Measurements from ENCODE around the gene MAP3K20. TPM values are rescaled to one million over a fixed set of nuclear protein-coding genes. Genes with fewer than 3 reads are reported as not detected.
A peak's percentile ranks its signal among the peaks of the same experiment; 100 is the strongest.

The MAP3K20 gene
- total and polyA plus RNA-seq, 2 donors (not counting 1 experiment from before 2014, with no cell fraction given) = 105 to 138 TPM

DNA sequence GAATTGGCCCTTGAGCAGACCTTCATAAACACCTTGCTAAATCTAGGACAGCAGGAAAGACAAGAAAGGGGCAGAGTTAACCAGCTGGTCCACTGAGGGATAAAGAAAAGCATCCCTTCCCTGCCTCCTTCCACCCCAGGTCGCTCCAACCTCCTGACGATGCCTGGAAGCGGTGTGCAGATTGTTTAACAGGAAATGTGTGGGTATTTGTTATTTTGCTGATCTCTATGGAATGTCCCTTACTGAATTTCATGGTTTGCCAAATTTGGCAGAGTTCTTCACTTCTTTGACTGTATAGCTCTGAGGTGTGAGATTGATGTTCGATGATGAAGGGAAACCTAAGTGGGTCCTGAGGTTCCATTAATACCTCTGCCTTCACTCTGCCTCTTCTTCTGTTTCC is 72.9 kb downstream of the MAP3K20 start:
- Histone ChIP-seq H3K4me2 (ENCODE audit: extremely low read depth, insufficient read depth, low read length) (no peak overlapping the region), H3K4me3 (replicated peaks in 1 of 4; ENCODE audit: control extremely low read depth in 1 of 4, insufficient read depth in 1 of 4, low read depth in 3 of 4, low read length in 4 of 4) (no peak overlapping the region), H3K79me2 (ENCODE audit: control insufficient read depth, insufficient read depth, low read length) (peaks cover 14% of the 10 kb centered on the region), H2AFZ (ENCODE audit: low read length) (no peak overlapping the region), H3K27me3 (ENCODE audit: control insufficient read depth, insufficient read depth, low read length) (no peaks in the 10 kb centered on the region), H3K27ac (ENCODE audit: insufficient read depth, low read length) (no peak overlapping the region), H3K9ac (ENCODE audit: insufficient read depth, low read length) (no peak overlapping the region), H4K20me1 (ENCODE audit: control insufficient read depth, extremely low read depth, insufficient read depth, low read length) (no peaks in the 10 kb centered on the region), H3K4me1 (ENCODE audit: control insufficient read depth, extremely low read depth, insufficient read depth, low read length) (peaks cover 28% of the 10 kb centered on the region), H3K9me3 (ENCODE audit: control insufficient read depth, insufficient read depth, low read depth, low read length) (no peaks in the 10 kb centered on the region), H3K36me3 (ENCODE audit: control insufficient read depth, insufficient read depth, low read length) (no peaks in the 10 kb centered on the region)
- TF ChIP-seq, protein P1, sequence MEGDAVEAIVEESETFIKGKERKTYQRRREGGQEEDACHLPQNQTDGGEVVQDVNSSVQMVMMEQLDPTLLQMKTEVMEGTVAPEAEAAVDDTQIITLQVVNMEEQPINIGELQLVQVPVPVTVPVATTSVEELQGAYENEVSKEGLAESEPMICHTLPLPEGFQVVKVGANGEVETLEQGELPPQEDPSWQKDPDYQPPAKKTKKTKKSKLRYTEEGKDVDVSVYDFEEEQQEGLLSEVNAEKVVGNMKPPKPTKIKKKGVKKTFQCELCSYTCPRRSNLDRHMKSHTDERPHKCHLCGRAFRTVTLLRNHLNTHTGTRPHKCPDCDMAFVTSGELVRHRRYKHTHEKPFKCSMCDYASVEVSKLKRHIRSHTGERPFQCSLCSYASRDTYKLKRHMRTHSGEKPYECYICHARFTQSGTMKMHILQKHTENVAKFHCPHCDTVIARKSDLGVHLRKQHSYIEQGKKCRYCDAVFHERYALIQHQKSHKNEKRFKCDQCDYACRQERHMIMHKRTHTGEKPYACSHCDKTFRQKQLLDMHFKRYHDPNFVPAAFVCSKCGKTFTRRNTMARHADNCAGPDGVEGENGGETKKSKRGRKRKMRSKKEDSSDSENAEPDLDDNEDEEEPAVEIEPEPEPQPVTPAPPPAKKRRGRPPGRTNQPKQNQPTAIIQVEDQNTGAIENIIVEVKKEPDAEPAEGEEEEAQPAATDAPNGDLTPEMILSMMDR (conservative IDR thresholded peaks at IDR 0.05 in 1 of 2, IDR thresholded peaks at IDR 0.05 in 1 of 2; ENCODE audit: low read depth in 1 of 2, low read length in 2 of 2) = no peak
- no peak for TF ChIP-seq EZH2 (IDR thresholded peaks at IDR 0.05; ENCODE audit: low read length, missing control alignments)
- peak in 1 of 2 donors; percentile 72 for DNase-seq (ENCODE audit: low read depth in 2 of 2)

- no peak overlapping the region for H3K4me2 ChIP-seq (ENCODE audit: extremely low read depth, insufficient read depth, low read length)
- H2AFZ ChIP-seq (ENCODE audit: low read length) = no peak overlapping the region
- no peak overlapping the region for H3K4me3 ChIP-seq (replicated peaks in 1 of 4; ENCODE audit: control extremely low read depth in 1 of 4, insufficient read depth in 1 of 4, low read depth in 3 of 4, low read length in 4 of 4)
- no peak for DNase-seq (ENCODE audit: low read depth in 2 of 2)
- H3K4me1 ChIP-seq (ENCODE audit: control insufficient read depth, extremely low read depth, insufficient read depth, low read length) = peaks cover 28% of the 10 kb centered on the region
- no peak overlapping the region for H3K9ac ChIP-seq (ENCODE audit: insufficient read depth, low read length)
- H3K36me3 ChIP-seq (ENCODE audit: control insufficient read depth, insufficient read depth, low read length) = no peaks in the 10 kb centered on the region
- no peaks in the 10 kb centered on the region for H3K9me3 ChIP-seq (ENCODE audit: control insufficient read depth, insufficient read depth, low read depth, low read length)
- TF ChIP-seq, protein P1 (conservative IDR thresholded peaks at IDR 0.05 in 1 of 2, IDR thresholded peaks at IDR 0.05 in 1 of 2; ENCODE audit: low read depth in 1 of 2, low read length in 2 of 2) = no peak
- TF ChIP-seq EZH2 (IDR thresholded peaks at IDR 0.05; ENCODE audit: low read length, missing control alignments) = no peak
- no peaks in the 10 kb centered on the region for H4K20me1 ChIP-seq (ENCODE audit: control insufficient read depth, extremely low read depth, insufficient read depth, low read length)
- peak overlapping the region; percentile 1 for H3K27ac ChIP-seq (ENCODE audit: insufficient read depth, low read length)
- H3K27me3 ChIP-seq (ENCODE audit: control insufficient read depth, insufficient read depth, low read length) = no peaks in the 10 kb centered on the region
- H3K79me2 ChIP-seq (ENCODE audit: control insufficient read depth, insufficient read depth, low read length) = peaks cover 19% of the 10 kb centered on the region
Measured at GRCh38 chr2:173149491-173149890, 73.8 kb downstream of the MAP3K20 start.

- Histone ChIP-seq H3K9ac (ENCODE audit: insufficient read depth, low read length) (no peak overlapping the region), H3K36me3 (ENCODE audit: control insufficient read depth, insufficient read depth, low read length) (no peaks in the 10 kb centered on the region), H3K9me3 (ENCODE audit: control insufficient read depth, insufficient read depth, low read depth, low read length) (no peaks in the 10 kb centered on the region), H3K4me3 (replicated peaks in 1 of 4; ENCODE audit: control extremely low read depth in 1 of 4, insufficient read depth in 1 of 4, low read depth in 3 of 4, low read length in 4 of 4) (no peak overlapping the region), H3K79me2 (ENCODE audit: control insufficient read depth, insufficient read depth, low read length) (peaks cover 19% of the 10 kb centered on the region), H4K20me1 (ENCODE audit: control insufficient read depth, extremely low read depth, insufficient read depth, low read length) (no peaks in the 10 kb centered on the region), H2AFZ (ENCODE audit: low read length) (no peak overlapping the region), H3K27me3 (ENCODE audit: control insufficient read depth, insufficient read depth, low read length) (no peaks in the 10 kb centered on the region), H3K4me2 (ENCODE audit: extremely low read depth, insufficient read depth, low read length) (peak overlapping the region; percentile 25), H3K4me1 (ENCODE audit: control insufficient read depth, extremely low read depth, insufficient read depth, low read length) (peaks cover 28% of the 10 kb centered on the region), H3K27ac (ENCODE audit: insufficient read depth, low read length) (no peak overlapping the region)
- no peak for TF ChIP-seq EZH2 (IDR thresholded peaks at IDR 0.05; ENCODE audit: low read length, missing control alignments)
- TF ChIP-seq, protein P1 (conservative IDR thresholded peaks at IDR 0.05 in 1 of 2, IDR thresholded peaks at IDR 0.05 in 1 of 2; ENCODE audit: low read depth in 1 of 2, low read length in 2 of 2) = no peak
- peak; percentile 48 to 86 for DNase-seq (ENCODE audit: low read depth in 2 of 2)
Measured at GRCh38 chr2:173150087-173150486, 74.4 kb downstream of the MAP3K20 start.
